Nephron progenitor cell (in vitro differentiated cells): ENCODE measurements around the gene DLEU7.

Source experiments
- DNase-seq: peaks from one replicate; pipeline ENCODE4 v3.0.0; 2021
- H3K27ac Mint-ChIP-seq: 2 replicates; pipeline ENCODE4 v1.8.0; 2021; ENCODE audit warnings: mild to moderate bottlenecking, moderate library complexity, mixed read lengths
- H3K27me3 Mint-ChIP-seq: 2 replicates; pipeline ENCODE4 v1.8.0; 2021; ENCODE audit warnings: mild to moderate bottlenecking, low read depth, mixed read lengths; ENCODE audit not compliant: poor library complexity
- H3K36me3 Mint-ChIP-seq: 2 replicates; pipeline ENCODE4 v1.8.0; 2021; ENCODE audit warnings: low read depth, mixed read lengths
- H3K4me1 Mint-ChIP-seq: 2 replicates; pipeline ENCODE4 v1.8.0; 2021; ENCODE audit warnings: mixed read lengths
- H3K4me3 Mint-ChIP-seq: 2 replicates; pipeline ENCODE4 v1.8.0; 2021; ENCODE audit warnings: mild to moderate bottlenecking, moderate library complexity, mixed read lengths
- H3K9me3 Mint-ChIP-seq: 2 replicates; pipeline ENCODE4 v1.8.0; 2021; ENCODE audit warnings: mild to moderate bottlenecking, moderate library complexity, mixed read lengths
- TF ChIP-seq, protein P1 (sequence below): fragments of 200-600 bp; sonication (generic); IDR thresholded peaks from 2 replicates; pipeline ENCODE4 v1.5.0; 2021; ENCODE audit warnings: antibody characterized with exemption

DLEU7 gene

DNA sequence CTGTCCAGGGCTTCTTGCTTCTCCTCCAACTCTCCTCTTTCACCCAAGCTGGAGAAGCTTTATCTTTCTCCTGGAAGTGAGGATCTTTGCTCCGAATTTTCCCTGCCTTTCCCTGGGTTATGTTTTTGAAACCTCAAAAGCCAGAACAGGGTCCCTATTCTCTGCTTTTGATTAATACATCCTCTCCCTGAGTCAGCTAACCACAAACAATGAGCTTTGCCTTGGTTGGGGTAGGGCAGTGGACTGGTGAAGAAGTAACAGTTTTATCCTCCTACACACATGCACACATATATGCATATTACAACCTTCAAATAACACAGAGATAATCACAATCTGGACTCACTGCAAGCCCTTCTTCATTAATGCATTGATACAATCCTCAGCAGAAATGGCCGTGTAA lies 44.6 kb downstream of the DLEU7 start:
- H3K27ac Mint-ChIP-seq = no peak overlapping the region
- no peak overlapping the region for H3K4me3 Mint-ChIP-seq
- H3K9me3 Mint-ChIP-seq = peaks cover 5% of the 10 kb centered on the region
- TF ChIP-seq, protein P1, sequence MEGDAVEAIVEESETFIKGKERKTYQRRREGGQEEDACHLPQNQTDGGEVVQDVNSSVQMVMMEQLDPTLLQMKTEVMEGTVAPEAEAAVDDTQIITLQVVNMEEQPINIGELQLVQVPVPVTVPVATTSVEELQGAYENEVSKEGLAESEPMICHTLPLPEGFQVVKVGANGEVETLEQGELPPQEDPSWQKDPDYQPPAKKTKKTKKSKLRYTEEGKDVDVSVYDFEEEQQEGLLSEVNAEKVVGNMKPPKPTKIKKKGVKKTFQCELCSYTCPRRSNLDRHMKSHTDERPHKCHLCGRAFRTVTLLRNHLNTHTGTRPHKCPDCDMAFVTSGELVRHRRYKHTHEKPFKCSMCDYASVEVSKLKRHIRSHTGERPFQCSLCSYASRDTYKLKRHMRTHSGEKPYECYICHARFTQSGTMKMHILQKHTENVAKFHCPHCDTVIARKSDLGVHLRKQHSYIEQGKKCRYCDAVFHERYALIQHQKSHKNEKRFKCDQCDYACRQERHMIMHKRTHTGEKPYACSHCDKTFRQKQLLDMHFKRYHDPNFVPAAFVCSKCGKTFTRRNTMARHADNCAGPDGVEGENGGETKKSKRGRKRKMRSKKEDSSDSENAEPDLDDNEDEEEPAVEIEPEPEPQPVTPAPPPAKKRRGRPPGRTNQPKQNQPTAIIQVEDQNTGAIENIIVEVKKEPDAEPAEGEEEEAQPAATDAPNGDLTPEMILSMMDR = no peak
- H3K36me3 Mint-ChIP-seq = peaks cover 8% of the 10 kb centered on the region
- no peak for DNase-seq
- no peaks in the 10 kb centered on the region for H3K27me3 Mint-ChIP-seq
- peaks cover 21% of the 10 kb centered on the region for H3K4me1 Mint-ChIP-seq

DNA sequence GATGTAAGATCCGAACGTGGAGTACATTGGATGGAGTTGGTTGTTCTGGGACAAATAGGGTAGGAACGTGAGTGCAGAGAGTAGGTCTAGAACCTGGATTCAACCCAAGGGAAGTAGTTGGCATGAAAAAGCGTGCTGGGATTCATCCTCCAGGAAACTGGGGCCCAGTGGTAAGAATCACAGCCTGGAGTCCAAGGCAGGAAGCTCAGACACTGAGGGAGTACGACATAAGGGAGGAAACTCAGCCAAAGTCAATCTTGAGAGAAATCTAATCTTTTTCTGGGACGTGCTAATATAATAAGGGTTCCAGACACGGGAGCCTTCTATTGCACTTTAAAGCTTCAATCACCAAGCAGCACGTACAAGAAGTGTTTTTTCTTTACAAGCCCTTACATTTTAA lies 46.4 kb downstream of the DLEU7 start:
- peaks cover 13% of the 10 kb centered on the region for H3K36me3 Mint-ChIP-seq
- H3K4me3 Mint-ChIP-seq = no peak overlapping the region
- TF ChIP-seq, protein P1 = no peak
- peaks cover 21% of the 10 kb centered on the region for H3K4me1 Mint-ChIP-seq
- peaks cover 18% of the 10 kb centered on the region for H3K9me3 Mint-ChIP-seq
- H3K27me3 Mint-ChIP-seq = no peaks in the 10 kb centered on the region
- no peak for DNase-seq
- no peak overlapping the region for H3K27ac Mint-ChIP-seq

DNA sequence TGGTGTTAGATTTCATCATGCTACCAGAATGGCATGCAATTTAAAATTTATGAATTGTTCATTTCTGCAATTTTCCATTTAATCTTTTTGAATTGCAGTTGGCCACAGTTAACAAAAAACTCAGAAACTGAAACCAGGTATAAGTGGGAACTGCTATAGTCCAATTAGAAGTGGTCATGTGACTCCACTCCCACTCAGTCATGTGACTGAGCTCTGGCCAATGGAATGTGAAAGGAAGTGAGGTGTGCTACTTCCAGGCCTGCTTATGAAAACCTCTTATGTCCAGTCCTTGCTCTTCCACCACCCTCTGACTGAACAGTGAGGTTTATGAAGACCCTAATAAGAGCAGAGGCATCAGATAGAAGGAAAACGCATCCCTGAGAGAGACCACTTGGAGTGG lies 47.0 kb downstream of the DLEU7 start:
- H3K27ac Mint-ChIP-seq = no peak overlapping the region
- peaks cover 2% of the 10 kb centered on the region for H3K27me3 Mint-ChIP-seq
- TF ChIP-seq, protein P1 = no peak
- H3K4me1 Mint-ChIP-seq = peaks cover 19% of the 10 kb centered on the region
- no peak overlapping the region for H3K4me3 Mint-ChIP-seq
- peaks cover 13% of the 10 kb centered on the region for H3K36me3 Mint-ChIP-seq
- DNase-seq = no peak
- H3K9me3 Mint-ChIP-seq = peaks cover 18% of the 10 kb centered on the region

DNA sequence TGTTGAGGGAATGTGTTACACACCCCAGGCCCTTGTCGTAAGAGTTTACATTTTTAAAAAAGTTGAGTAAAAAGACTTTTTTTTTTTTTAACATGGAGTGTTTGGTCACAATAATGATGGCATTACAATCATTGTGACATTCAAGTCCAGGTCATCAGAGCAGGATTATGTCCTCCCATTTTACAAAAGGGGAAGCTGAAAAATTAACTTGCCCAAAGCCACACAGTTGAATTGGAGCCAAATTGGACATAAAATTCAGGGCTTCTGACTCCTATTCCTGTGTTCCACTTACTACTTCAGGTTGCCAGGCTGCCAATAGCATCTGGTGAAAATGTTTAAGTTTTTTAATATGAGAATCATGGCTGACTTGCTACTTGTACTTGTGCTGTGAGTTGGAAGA lies 49.3 kb downstream of the DLEU7 start:
- no peak overlapping the region for H3K4me3 Mint-ChIP-seq
- peaks cover 13% of the 10 kb centered on the region for H3K36me3 Mint-ChIP-seq
- H3K9me3 Mint-ChIP-seq = peaks cover 18% of the 10 kb centered on the region
- DNase-seq = no peak
- TF ChIP-seq, protein P1 = no peak
- peaks cover 4% of the 10 kb centered on the region for H3K27me3 Mint-ChIP-seq
- H3K4me1 Mint-ChIP-seq = no peaks in the 10 kb centered on the region
- H3K27ac Mint-ChIP-seq = no peak overlapping the region

DNA sequence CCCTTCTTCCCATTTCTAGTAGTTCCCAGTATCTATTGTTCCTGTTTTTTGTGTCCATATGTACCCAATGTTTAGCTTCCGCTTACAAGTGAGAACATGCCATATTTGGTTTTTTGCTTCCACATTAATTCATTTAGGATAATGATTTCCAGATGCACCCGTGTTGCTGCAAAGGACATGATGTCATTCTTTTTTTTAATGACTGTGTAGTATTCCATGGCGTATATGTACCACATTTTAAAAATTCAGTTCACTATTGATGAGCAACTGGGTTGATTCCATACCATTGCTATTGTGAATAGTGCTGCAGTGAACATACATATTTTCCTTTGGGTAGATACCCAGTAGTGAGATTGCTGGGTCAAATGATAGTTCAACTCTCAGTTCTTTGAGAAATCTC lies 50.5 kb downstream of the DLEU7 start:
- TF ChIP-seq, protein P1 = no peak
- no peaks in the 10 kb centered on the region for H3K4me1 Mint-ChIP-seq
- peaks cover 18% of the 10 kb centered on the region for H3K9me3 Mint-ChIP-seq
- H3K27me3 Mint-ChIP-seq = peaks cover 4% of the 10 kb centered on the region
- H3K4me3 Mint-ChIP-seq = no peak overlapping the region
- H3K36me3 Mint-ChIP-seq = peaks cover 13% of the 10 kb centered on the region
- DNase-seq = no peak
- no peak overlapping the region for H3K27ac Mint-ChIP-seq

DNA sequence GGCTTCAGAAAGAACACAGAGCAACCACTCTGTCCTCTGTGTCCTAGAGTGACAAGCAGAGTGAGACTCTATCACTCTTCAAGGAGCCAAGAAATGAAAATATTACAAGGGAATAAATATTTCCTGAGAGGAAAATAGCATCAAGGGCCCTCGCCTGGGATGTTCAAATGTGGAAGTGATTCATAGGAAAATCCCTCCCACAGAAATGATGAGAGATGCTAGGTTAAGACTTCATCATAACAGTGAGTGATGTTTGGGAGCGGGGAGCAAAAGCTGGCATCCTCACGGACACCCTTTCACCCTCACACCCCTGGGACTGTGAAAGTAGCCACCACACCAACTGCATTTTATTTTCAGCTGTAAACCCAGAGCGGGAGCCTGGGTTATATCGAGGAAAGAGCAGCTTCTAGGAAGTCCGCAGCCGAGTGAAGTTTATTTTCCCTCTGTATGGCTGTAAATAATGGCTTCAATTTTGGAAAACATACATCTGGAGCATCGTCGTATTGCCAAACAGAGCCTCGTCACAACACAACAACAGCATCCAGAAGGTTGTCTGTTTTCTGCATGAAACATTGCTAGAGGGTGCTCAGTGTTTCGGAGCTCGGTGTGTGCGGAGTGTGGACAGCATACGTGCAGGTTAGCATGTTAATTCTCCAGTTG lies 54.8 kb downstream of the DLEU7 start:
- H3K9me3 Mint-ChIP-seq = peaks cover 13% of the 10 kb centered on the region
- DNase-seq = no peak
- H3K36me3 Mint-ChIP-seq = peaks cover 4% of the 10 kb centered on the region
- H3K4me3 Mint-ChIP-seq = no peak overlapping the region
- TF ChIP-seq, protein P1 = no peak
- peaks cover 4% of the 10 kb centered on the region for H3K27me3 Mint-ChIP-seq
- no peak overlapping the region for H3K27ac Mint-ChIP-seq
- H3K4me1 Mint-ChIP-seq = no peaks in the 10 kb centered on the region
